GM19240 (cell line): ENCODE results near the gene MRTO4.

Experiments
- DNase-seq: peaks from one replicate; pipeline ENCODE4 v3.0.0; 2011; ENCODE audit warnings: low spot score; ENCODE audit not compliant: insufficient read length

MRTO4 gene

DNA sequence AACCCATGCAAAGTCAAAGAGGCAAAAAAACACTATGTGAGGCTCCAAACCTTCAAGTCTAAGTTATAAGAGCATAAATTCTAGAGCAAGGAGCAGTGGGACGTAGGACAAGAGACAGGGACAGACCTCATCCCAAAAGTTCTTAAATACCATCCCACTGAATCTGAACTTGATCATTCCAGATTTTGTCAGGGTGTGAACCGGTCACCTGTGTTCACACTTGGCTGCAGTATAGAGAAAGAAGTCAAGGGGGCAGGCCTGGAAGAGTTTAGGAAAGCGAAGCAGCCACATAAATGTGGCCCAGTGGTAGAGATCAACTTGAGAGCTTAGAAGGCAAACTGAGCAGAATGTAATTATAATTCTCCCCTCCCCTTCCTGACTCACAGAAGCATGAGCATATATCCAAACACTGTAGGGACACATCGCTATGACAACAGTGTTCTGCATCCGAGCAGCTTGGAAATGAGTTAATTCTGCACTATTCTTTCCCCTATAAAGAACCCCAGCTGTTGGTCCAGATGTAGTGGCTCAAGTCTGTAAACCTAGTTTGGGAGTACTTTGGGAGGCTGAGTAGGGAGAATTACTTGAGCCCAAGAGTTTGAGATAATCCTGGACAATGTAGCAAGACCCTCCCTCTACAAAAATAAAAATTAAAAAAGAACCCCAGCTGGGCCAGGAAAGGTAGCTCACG is 57.7 kb downstream of the MRTO4 start:
- no peak for DNase-seq
